Osteoblast (primary cell): Measurements from ENCODE around the gene DR1. TPM values are rescaled to one million over a fixed set of nuclear protein-coding genes. Genes with fewer than 3 reads are reported as not detected.

Source experiments
- DNase-seq: peaks from one replicate; pipeline ENCODE4 v3.0.0; 2011; ENCODE audit warnings: low spot score, mixed read lengths; ENCODE audit not compliant: insufficient read length; ENCODE audit errors: missing footprints
- H2AFZ ChIP-seq: 2 replicates; pipeline ENCODE4 v1.6.0; 2011; ENCODE audit warnings: mild to moderate bottlenecking, low read length
- H3K27ac ChIP-seq: 2 replicates; pipeline ENCODE4 v1.5.1; 2011; ENCODE audit warnings: mild to moderate bottlenecking, low read depth, low read length, moderate library complexity
- H3K27me3 ChIP-seq: 2 replicates; pipeline ENCODE4 v1.6.0; 2012; ENCODE audit warnings: mild to moderate bottlenecking, control low read depth, inconsistent platforms, low read length, moderate library complexity; ENCODE audit not compliant: insufficient read depth
- H3K36me3 ChIP-seq: 2 replicates; pipeline ENCODE4 v1.5.1; 2011; ENCODE audit warnings: mild to moderate bottlenecking, low read length, control low read depth, moderate library complexity; ENCODE audit not compliant: insufficient read depth
- H3K4me1 ChIP-seq: 2 replicates; pipeline ENCODE4 v1.5.1; 2011; ENCODE audit warnings: mild to moderate bottlenecking, low read length, control low read depth, moderate library complexity; ENCODE audit not compliant: insufficient read depth
- H3K4me2 ChIP-seq: 2 replicates; pipeline ENCODE4 v1.6.0; 2011; ENCODE audit warnings: mild to moderate bottlenecking, low read length; ENCODE audit not compliant: insufficient read depth
- H3K4me3 ChIP-seq: fragments of 200-600 bp; sonication (generic); 3 replicates; pipeline ENCODE4 v1.5.1; 2012; ENCODE audit warnings: mild to moderate bottlenecking, low read length, inconsistent platforms; ENCODE audit not compliant: insufficient read depth
- H3K79me2 ChIP-seq: 2 replicates; pipeline ENCODE4 v1.6.0; 2012; ENCODE audit warnings: mild to moderate bottlenecking, low read length, control low read depth, inconsistent platforms; ENCODE audit not compliant: insufficient read depth
- H3K9me3 ChIP-seq: 2 replicates; pipeline ENCODE4 v1.5.1; 2011; ENCODE audit warnings: low read depth, low read length, control low read depth
- H4K20me1 ChIP-seq: 2 replicates; pipeline ENCODE4 v1.6.0; 2012; ENCODE audit warnings: mild to moderate bottlenecking, low read length, control low read depth; ENCODE audit not compliant: insufficient read depth
- total RNA-seq: library from RNA; depleted of rRNA; stranded (reverse); fragments of >200 nt; gene quantifications from 2 replicates; pipeline ENCODE4 v1.2.3, GENCODE V29; 2012
- TF ChIP-seq, protein P1 (sequence below): IDR thresholded peaks from 2 replicates; pipeline ENCODE4 v1.5.1; 2011; ENCODE audit warnings: mild to moderate bottlenecking, low read depth, low read length, moderate library complexity; ENCODE audit errors: extremely low read depth

The DR1 gene
- total RNA-seq, 1 donor: 26.8 TPM

DNA sequence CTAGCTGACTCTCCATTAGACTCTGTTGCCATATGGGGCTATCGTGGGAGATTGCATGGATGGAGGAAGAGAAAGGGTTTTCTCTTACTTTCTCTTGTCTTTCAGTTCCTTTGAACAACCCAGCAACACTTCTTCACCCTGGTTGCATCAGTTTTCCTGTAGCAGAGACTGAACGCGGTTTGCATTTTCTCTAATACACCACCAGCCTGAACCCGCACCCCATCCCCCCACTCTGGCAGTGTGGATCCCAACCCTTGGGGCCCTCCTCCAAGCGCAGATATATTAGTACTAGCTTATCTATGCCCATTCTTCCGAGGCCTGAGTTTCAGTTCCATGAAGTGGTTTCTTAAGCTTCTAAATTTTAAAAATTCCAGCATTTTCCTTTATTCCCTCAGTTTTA is 12.6 kb downstream of the DR1 start:
- Histone ChIP-seq H3K9me3 (no peaks in the 10 kb centered on the region), H3K4me3 (no peak overlapping the region), H2AFZ (no peak overlapping the region), H3K4me1 (peaks cover 5% of the 10 kb centered on the region), H3K4me2 (no peak overlapping the region), H3K27me3 (no peaks in the 10 kb centered on the region), H4K20me1 (peaks cover 5% of the 10 kb centered on the region), H3K36me3 (peaks cover 55% of the 10 kb centered on the region), H3K79me2 (peaks cover 95% of the 10 kb centered on the region), H3K27ac (peak overlapping the region; percentile 29)
- DNase-seq: no peak
- TF ChIP-seq, protein P1, sequence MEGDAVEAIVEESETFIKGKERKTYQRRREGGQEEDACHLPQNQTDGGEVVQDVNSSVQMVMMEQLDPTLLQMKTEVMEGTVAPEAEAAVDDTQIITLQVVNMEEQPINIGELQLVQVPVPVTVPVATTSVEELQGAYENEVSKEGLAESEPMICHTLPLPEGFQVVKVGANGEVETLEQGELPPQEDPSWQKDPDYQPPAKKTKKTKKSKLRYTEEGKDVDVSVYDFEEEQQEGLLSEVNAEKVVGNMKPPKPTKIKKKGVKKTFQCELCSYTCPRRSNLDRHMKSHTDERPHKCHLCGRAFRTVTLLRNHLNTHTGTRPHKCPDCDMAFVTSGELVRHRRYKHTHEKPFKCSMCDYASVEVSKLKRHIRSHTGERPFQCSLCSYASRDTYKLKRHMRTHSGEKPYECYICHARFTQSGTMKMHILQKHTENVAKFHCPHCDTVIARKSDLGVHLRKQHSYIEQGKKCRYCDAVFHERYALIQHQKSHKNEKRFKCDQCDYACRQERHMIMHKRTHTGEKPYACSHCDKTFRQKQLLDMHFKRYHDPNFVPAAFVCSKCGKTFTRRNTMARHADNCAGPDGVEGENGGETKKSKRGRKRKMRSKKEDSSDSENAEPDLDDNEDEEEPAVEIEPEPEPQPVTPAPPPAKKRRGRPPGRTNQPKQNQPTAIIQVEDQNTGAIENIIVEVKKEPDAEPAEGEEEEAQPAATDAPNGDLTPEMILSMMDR: no peak

DNA sequence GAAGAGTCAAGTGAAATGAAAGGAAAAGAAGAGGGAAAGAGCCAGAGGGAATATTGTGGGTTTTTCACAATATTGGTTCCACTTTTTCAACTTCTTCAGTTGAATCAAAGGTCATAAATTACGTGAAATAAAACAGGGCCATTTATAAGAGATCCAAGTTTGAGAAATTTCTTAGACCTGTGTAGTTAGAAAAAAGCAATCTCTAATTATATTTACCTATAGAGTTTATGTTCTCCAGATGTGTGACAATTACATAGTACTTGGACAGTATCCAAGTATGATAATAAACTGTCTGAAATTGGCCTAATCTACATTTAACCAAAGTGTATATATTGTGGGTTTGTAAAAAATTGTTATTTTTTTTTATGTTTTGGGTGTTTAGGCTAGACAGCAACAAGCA is 14.4 kb downstream of the DR1 start:
- H3K27me3 ChIP-seq: no peaks in the 10 kb centered on the region
- H3K4me2 ChIP-seq: no peak overlapping the region
- DNase-seq: no peak
- H3K79me2 ChIP-seq: peaks cover 88% of the 10 kb centered on the region
- peaks cover 41% of the 10 kb centered on the region for H3K36me3 ChIP-seq
- H2AFZ ChIP-seq: no peak overlapping the region
- peaks cover 5% of the 10 kb centered on the region for H4K20me1 ChIP-seq
- TF ChIP-seq, protein P1: no peak
- no peak overlapping the region for H3K27ac ChIP-seq
- H3K4me1 ChIP-seq: no peaks in the 10 kb centered on the region
- H3K4me3 ChIP-seq: no peak overlapping the region
- H3K9me3 ChIP-seq: no peaks in the 10 kb centered on the region

DNA sequence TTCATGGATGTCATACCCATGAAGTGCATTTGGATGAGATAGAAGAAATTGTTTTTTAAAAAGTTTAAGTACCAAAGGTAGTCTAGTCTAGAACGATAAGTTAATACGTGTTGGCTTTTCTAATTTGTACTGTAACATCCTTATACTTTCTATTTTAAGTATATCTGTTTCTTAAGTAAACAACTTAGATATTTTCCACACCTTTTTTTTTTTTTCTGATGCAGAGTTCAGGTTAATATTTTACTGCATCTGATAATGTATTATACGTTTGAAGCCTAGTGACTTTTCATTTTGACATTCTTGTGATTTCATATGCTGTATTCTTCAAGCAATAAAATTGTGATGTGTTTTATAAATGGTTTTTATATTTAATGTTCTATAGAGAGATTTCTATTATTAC is 16.5 kb downstream of the DR1 start:
- Histone ChIP-seq H3K79me2 (peaks cover 80% of the 10 kb centered on the region), H3K4me3 (no peak overlapping the region), H3K27me3 (no peaks in the 10 kb centered on the region), H3K36me3 (peaks cover 23% of the 10 kb centered on the region), H4K20me1 (peaks cover 5% of the 10 kb centered on the region), H3K9me3 (no peaks in the 10 kb centered on the region), H3K4me1 (no peaks in the 10 kb centered on the region), H2AFZ (no peak overlapping the region), H3K27ac (no peak overlapping the region), H3K4me2 (no peak overlapping the region)
- TF ChIP-seq, protein P1: no peak
- no peak for DNase-seq

DNA sequence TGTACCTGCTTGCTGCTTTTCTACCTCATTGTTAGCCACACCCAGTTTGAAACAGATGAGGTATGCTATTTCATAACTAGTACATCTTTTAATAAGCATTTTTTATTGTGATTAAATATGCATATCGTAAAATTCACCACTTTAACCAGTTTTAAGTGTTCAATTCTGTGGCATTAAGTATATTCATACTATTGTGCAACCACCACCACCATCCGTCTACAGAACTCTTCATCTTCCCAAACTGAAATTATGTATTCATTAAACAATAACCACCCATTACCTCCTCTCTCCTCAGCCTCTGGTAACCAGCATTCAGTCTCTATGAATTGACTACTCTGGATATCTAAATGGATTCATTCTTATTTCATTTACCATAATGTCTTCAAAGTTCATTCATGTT is 20.1 kb downstream of the DR1 start:
- H3K36me3 ChIP-seq: peaks cover 8% of the 10 kb centered on the region
- H3K4me2 ChIP-seq: no peak overlapping the region
- H4K20me1 ChIP-seq: no peaks in the 10 kb centered on the region
- no peak for DNase-seq
- H2AFZ ChIP-seq: no peak overlapping the region
- peaks cover 44% of the 10 kb centered on the region for H3K79me2 ChIP-seq
- no peaks in the 10 kb centered on the region for H3K9me3 ChIP-seq
- TF ChIP-seq, protein P1: no peak
- no peaks in the 10 kb centered on the region for H3K27me3 ChIP-seq
- H3K4me1 ChIP-seq: no peaks in the 10 kb centered on the region
- H3K4me3 ChIP-seq: no peak overlapping the region
- H3K27ac ChIP-seq: no peak overlapping the region
